HAP-1 (cell line): Measurements from ENCODE around the gene RTL10.

Experiments
- DNase-seq, 2 experiments: peaks; one replicate each; pipeline ENCODE4 v3.0.0-alpha.2; 2016 to 2020; ENCODE audit warnings: low spot score in 2 of 2
- H3K27me3 ChIP-seq: fragments of 250-450 bp; sonication (Bioruptor Pico); 2 replicates; pipeline ENCODE4 v1.5.1; 2020; ENCODE audit warnings: low read depth, mild to moderate bottlenecking, moderate library complexity
- H3K36me3 ChIP-seq: fragments of 250-450 bp; sonication (Bioruptor Pico); replicated peaks from 2 replicates; pipeline ENCODE4 v1.5.1; 2020; ENCODE audit warnings: mild to moderate bottlenecking
- H3K4me1 ChIP-seq: fragments of 250-450 bp; sonication (Bioruptor Pico); 2 replicates; pipeline ENCODE4 v1.5.1; 2020; ENCODE audit warnings: mild to moderate bottlenecking
- H3K4me3 ChIP-seq: fragments of 250-450 bp; sonication (Bioruptor Pico); 2 replicates; pipeline ENCODE4 v1.5.1; 2020; ENCODE audit warnings: mild to moderate bottlenecking, moderate library complexity
- H3K9me3 ChIP-seq: fragments of 250-450 bp; sonication (Bioruptor Pico); 2 replicates; pipeline ENCODE4 v1.5.1; 2020; ENCODE audit warnings: mild to moderate bottlenecking, moderate library complexity
- in situ Hi-C: fragments of 300-500 bp; cut with MboI; formaldehyde crosslinking; loops from 3 replicates; pipeline ENCODE4 v1.14.3; 2020; ENCODE audit warnings: low sequenced_read_pairs, inconsistent platforms, mixed read lengths

The RTL10 gene

GRCh38 chr22:19820880-19821522, 33.7 kb downstream of the RTL10 start:
- in situ Hi-C loops: no loop called here
- no peak overlapping the region for H3K4me3 ChIP-seq
- H3K36me3 ChIP-seq: no peaks in the 10 kb centered on the region
- no peak for DNase-seq
- no peaks in the 10 kb centered on the region for H3K9me3 ChIP-seq
- H3K27me3 ChIP-seq: no peaks in the 10 kb centered on the region
- no peaks in the 10 kb centered on the region for H3K4me1 ChIP-seq

GRCh38 chr22:19819911-19820879, 34.5 kb downstream of the RTL10 start:
- Histone ChIP-seq H3K4me1 (no peaks in the 10 kb centered on the region), H3K9me3 (no peaks in the 10 kb centered on the region), H3K4me3 (no peak overlapping the region), H3K27me3 (no peaks in the 10 kb centered on the region), H3K36me3 (no peaks in the 10 kb centered on the region)
- DNase-seq: peak in 1 of 2 experiments; percentile 5
- in situ Hi-C loops: no loop called here

- H3K4me3 ChIP-seq: no peak overlapping the region
- H3K27me3 ChIP-seq: no peaks in the 10 kb centered on the region
- H3K4me1 ChIP-seq: no peaks in the 10 kb centered on the region
- H3K9me3 ChIP-seq: no peaks in the 10 kb centered on the region
- DNase-seq: peak in 1 of 2 experiments; percentile 6
- in situ Hi-C loops: no loop called here
- H3K36me3 ChIP-seq: no peaks in the 10 kb centered on the region
Measured at GRCh38 chr22:19819208-19819910, 35.3 kb downstream of the RTL10 start.

- Histone ChIP-seq H3K4me3 (no peak overlapping the region), H3K9me3 (no peaks in the 10 kb centered on the region), H3K36me3 (no peaks in the 10 kb centered on the region), H3K4me1 (no peaks in the 10 kb centered on the region), H3K27me3 (no peaks in the 10 kb centered on the region)
- in situ Hi-C loops: no loop called here
- DNase-seq: peak in 1 of 2 experiments; percentile 7
Measured at GRCh38 chr22:19818324-19819207, 36.1 kb downstream of the RTL10 start.

- H3K27me3 ChIP-seq: no peaks in the 10 kb centered on the region
- H3K4me1 ChIP-seq: no peaks in the 10 kb centered on the region
- H3K9me3 ChIP-seq: no peaks in the 10 kb centered on the region
- H3K36me3 ChIP-seq: no peaks in the 10 kb centered on the region
- no peak overlapping the region for H3K4me3 ChIP-seq
- in situ Hi-C loops: no loop called here
- DNase-seq: no peak
Measured at GRCh38 chr22:19816372-19817119, 38.1 kb downstream of the RTL10 start.

- no peaks in the 10 kb centered on the region for H3K4me1 ChIP-seq
- H3K4me3 ChIP-seq: no peak overlapping the region
- DNase-seq: no peak
- no peaks in the 10 kb centered on the region for H3K27me3 ChIP-seq
- no peaks in the 10 kb centered on the region for H3K36me3 ChIP-seq
- H3K9me3 ChIP-seq: no peaks in the 10 kb centered on the region
- in situ Hi-C loops: no loop called here
Measured at GRCh38 chr22:19815823-19816290, 38.8 kb downstream of the RTL10 start.

GRCh38 chr22:19815093-19815822, 39.4 kb downstream of the RTL10 start:
- Histone ChIP-seq H3K27me3 (no peaks in the 10 kb centered on the region), H3K4me3 (no peak overlapping the region), H3K9me3 (no peaks in the 10 kb centered on the region), H3K4me1 (no peaks in the 10 kb centered on the region), H3K36me3 (no peaks in the 10 kb centered on the region)
- in situ Hi-C loops: no loop called here
- DNase-seq: peak in 1 of 2 experiments; percentile 5

- Histone ChIP-seq H3K36me3 (no peaks in the 10 kb centered on the region), H3K4me1 (no peaks in the 10 kb centered on the region), H3K27me3 (no peaks in the 10 kb centered on the region), H3K9me3 (no peaks in the 10 kb centered on the region), H3K4me3 (no peak overlapping the region)
- DNase-seq: no peak
- in situ Hi-C loops: no loop called here
Measured at GRCh38 chr22:19814428-19814827, 40.2 kb downstream of the RTL10 start.

- DNase-seq: no peak
Measured at GRCh38 chr22:19812910-19813309, 41.8 kb downstream of the RTL10 start.

GRCh38 chr22:19811811-19812771, 42.6 kb downstream of the RTL10 start:
- in situ Hi-C loops: no loop called here
- H3K9me3 ChIP-seq: no peaks in the 10 kb centered on the region
- no peaks in the 10 kb centered on the region for H3K27me3 ChIP-seq
- H3K4me3 ChIP-seq: no peak overlapping the region
- H3K4me1 ChIP-seq: no peaks in the 10 kb centered on the region
- DNase-seq: peak in 1 of 2 experiments; percentile 6
- H3K36me3 ChIP-seq: no peaks in the 10 kb centered on the region

More at GRCh38 chr22:19812910-19813309, 41.8 kb downstream of the RTL10 start:
- Histone ChIP-seq H3K36me3 (no peaks in the 10 kb centered on the region), H3K4me1 (no peaks in the 10 kb centered on the region), H3K27me3 (no peaks in the 10 kb centered on the region), H3K9me3 (no peaks in the 10 kb centered on the region), H3K4me3 (no peak overlapping the region)
- in situ Hi-C loops: no loop called here

GRCh38 chr22:19811211-19811621, 43.5 kb downstream of the RTL10 start:
- no peaks in the 10 kb centered on the region for H3K36me3 ChIP-seq
- no peak overlapping the region for H3K4me3 ChIP-seq
- DNase-seq: no peak
- H3K27me3 ChIP-seq: no peaks in the 10 kb centered on the region
- H3K4me1 ChIP-seq: peaks cover 8% of the 10 kb centered on the region
- in situ Hi-C loops: no loop called here
- H3K9me3 ChIP-seq: no peaks in the 10 kb centered on the region
